Prostate gland (tissue), 2 donors: ENCODE measurements around the gene NHLH1. TPM values are rescaled to one million over a fixed set of nuclear protein-coding genes. Genes with fewer than 3 reads are reported as not detected.

Source experiments
- DNase-seq: peaks from one replicate; pipeline ENCODE4 v3.0.0-alpha.2; 2019; ENCODE audit warnings: low spot score
- H3K27ac ChIP-seq, 2 donors: fragments of 200-600 bp; sonication (generic); 2 replicates each; pipeline ENCODE4 v1.5.1; 2017 to 2019
- H3K27me3 ChIP-seq: fragments of 200-600 bp; sonication (generic); replicated peaks from 2 replicates; pipeline ENCODE4 v1.5.1; 2019; ENCODE audit not compliant: insufficient read depth
- H3K36me3 ChIP-seq, 2 donors: fragments of 200-600 bp; sonication (generic); 1 replicate in 1 of 2; 2 replicates in 1 of 2; pipeline versions ENCODE4 v1.5.1 to v1.8.1; 2017 to 2019
- H3K4me1 ChIP-seq: fragments of 200-600 bp; sonication (generic); replicated peaks from 2 replicates; pipeline ENCODE4 v1.5.1; 2019
- H3K4me3 ChIP-seq, 2 donors: fragments of 200-600 bp; sonication (generic); 2 replicates each; pipeline ENCODE4 v1.5.1; 2017 to 2019
- H3K9me3 ChIP-seq: fragments of 200-600 bp; sonication (generic); 2 replicates; pipeline ENCODE4 v1.5.1; 2017
- POLR2A ChIP-seq: fragments of 450-650 bp; IDR thresholded peaks from one replicate; pipeline ENCODE4 v1.6.1; 2016; ENCODE audit warnings: antibody characterized with exemption, mild to moderate bottlenecking
- POLR2AphosphoS5 ChIP-seq: sonication (generic); formaldehyde crosslinking; IDR thresholded peaks from one replicate; pipeline ENCODE4 v1.6.1; 2017; ENCODE audit warnings: antibody characterized with exemption
- WGBS: methylation state at CpG from one replicate; pipeline ENCODE4 v1.1.5; 2018; 5-methylcytosine and 5-hydroxymethylcytosine counted together
- intact Hi-C: fragments of 100-400 bp; cut with DNase I; formaldehyde crosslinking; loops from one replicate; pipeline ENCODE4 v1.14.2; 2022
- total RNA-seq, 2 donors: library from RNA; depleted of rRNA; stranded (reverse); fragments of >200 nt; gene quantifications; one replicate each; pipeline ENCODE4 v1.1.0, GENCODE V29; 2016
- TF ChIP-seq, protein P1 (sequence below), 4 experiments: fragments of 200-600 bp in 2 of 4; fragments of 450-650 bp in 2 of 4; sonication (generic) in 2 of 4; IDR thresholded peaks; 1 replicate in 3 of 4; 2 replicates in 1 of 4; pipeline ENCODE4 v1.5.1; 2016 to 2019; ENCODE audit warnings: antibody characterized with exemption in 4 of 4, mild to moderate bottlenecking in 2 of 4, moderate library complexity in 2 of 4

Gene NHLH1
- total RNA-seq, 2 donors from 2014 or later, result not detected

DNA sequence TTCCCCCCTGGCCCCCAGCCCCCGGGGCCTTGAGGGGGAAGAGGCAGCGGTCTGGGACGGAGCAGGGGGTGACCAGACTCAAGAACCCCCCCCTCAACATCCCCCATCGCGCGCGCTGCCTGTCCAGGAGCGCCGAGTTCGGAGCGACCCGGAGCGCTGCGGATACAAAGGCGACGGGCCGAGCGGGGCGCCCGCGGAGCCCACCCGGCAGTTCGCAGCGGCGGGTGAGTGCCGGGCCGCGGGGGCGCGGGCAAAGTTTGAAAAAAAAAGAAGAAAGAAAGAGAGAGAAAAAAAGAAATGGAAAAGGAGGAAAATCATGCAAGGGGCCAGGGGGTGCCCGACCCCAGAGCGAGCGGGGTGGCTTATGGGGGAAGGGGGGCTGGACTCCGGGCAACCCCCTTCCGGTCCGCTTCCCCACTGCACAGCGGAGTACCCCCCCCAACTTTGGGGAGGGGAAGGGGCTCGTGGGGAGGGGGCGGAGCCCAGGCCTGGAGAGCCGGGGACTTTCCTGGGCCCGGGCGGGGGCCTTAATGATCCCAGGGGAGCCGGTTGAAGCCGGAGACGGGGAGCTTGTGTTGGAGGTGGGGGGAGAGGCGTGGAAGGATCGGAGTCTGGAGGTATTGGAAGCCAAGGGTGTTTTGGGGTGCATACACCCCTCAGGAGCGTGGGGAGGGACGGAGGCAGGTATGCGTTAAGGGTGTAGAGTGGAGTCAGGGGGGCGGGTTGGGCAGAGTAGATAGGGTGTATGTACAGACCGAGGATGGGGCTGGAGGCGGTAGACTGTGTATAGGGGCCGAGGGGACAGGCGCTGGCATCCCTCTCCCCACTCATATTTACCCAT, 34.0 kb downstream of the NHLH1 start:
- H3K4me3 ChIP-seq, result peak overlapping the region; percentile 82 to 91
- DNase-seq, result peak; percentile 31
- TF ChIP-seq POLR2A, result no peak
- TF ChIP-seq, protein P1, sequence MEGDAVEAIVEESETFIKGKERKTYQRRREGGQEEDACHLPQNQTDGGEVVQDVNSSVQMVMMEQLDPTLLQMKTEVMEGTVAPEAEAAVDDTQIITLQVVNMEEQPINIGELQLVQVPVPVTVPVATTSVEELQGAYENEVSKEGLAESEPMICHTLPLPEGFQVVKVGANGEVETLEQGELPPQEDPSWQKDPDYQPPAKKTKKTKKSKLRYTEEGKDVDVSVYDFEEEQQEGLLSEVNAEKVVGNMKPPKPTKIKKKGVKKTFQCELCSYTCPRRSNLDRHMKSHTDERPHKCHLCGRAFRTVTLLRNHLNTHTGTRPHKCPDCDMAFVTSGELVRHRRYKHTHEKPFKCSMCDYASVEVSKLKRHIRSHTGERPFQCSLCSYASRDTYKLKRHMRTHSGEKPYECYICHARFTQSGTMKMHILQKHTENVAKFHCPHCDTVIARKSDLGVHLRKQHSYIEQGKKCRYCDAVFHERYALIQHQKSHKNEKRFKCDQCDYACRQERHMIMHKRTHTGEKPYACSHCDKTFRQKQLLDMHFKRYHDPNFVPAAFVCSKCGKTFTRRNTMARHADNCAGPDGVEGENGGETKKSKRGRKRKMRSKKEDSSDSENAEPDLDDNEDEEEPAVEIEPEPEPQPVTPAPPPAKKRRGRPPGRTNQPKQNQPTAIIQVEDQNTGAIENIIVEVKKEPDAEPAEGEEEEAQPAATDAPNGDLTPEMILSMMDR (IDR thresholded peaks at IDR 0.05), result no peak
- TF ChIP-seq POLR2AphosphoS5, result no peak
- WGBS, result 3% methylated on average over 48 of the region's 55 CpGs
- H3K9me3 ChIP-seq, result no peaks in the 10 kb centered on the region
- no peaks in the 10 kb centered on the region for H3K27me3 ChIP-seq
- intact Hi-C loops, result no loop called here
- peak overlapping the region; percentile 81 to 83 for H3K27ac ChIP-seq
- peaks cover 3% of the 10 kb centered on the region for H3K4me1 ChIP-seq
- no peaks in the 10 kb centered on the region for H3K36me3 ChIP-seq

DNA sequence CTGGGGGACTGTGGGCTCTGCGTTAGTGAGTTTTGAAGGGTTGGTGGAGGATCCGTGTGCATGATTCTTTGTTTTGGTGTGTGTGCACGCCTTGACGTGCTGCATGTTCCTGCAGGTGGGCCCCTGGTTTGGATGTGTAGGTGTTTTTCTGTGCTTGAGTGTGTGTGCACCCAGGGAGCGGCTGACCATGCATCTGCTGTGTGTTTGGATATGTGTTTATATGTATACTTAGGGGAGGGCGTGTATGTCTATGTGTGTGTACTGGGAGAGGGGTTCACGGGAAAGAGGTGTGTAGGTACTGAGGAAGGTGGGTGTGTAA, 34.6 kb downstream of the NHLH1 start:
- TF ChIP-seq, protein P1 (IDR thresholded peaks at IDR 0.05), result no peak
- TF ChIP-seq POLR2AphosphoS5 (no peak), POLR2A (no peak)
- H3K4me3 ChIP-seq, result peak overlapping the region; percentile 82 to 91
- 17% methylated on average over 7 of the region's 7 CpGs for WGBS
- no peaks in the 10 kb centered on the region for H3K9me3 ChIP-seq
- H3K27ac ChIP-seq, result peak overlapping the region; percentile 81 to 83
- DNase-seq, result no peak
- H3K36me3 ChIP-seq, result no peaks in the 10 kb centered on the region
- intact Hi-C loops, result no loop called here
- no peaks in the 10 kb centered on the region for H3K27me3 ChIP-seq
- peaks cover 3% of the 10 kb centered on the region for H3K4me1 ChIP-seq

DNA sequence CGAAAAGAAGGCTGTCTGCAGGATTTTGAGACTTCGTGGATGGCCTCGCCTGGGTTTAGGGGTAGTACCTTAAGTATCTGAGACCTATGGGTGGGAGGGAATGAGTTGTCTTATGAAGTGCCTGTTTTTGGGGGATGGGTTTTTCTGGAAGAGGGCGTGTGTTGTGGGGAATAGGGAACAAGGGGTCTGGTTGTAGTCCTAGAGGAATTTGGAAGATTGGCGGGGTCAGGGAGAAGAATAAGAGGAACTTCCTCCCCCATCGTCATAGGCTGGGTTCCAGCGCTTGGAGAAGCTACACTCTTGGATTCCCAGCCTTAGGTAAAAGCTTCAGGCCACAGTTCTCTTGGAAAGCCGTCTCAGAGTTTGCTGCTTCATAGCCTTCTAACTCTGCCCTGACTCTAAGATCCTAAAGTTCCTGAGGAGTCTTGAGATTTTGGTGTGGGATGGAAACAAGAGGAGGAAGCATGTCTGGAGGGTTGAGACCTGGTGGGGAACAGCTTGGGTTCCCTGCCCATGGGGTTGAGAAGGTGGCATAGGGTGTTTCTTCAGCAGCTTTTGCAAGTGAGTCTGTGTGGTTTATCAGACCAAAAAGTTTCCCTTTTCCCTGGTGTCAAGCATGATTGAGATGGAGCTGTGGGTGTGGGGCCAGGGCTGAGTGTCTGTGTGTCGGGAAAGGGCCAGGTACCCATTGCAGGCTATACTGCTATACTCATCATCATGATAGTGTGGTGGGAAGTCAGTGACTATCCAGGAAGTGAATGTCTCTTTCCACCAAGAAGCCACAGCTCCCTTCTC, 35.3 kb downstream of the NHLH1 start:
- no peaks in the 10 kb centered on the region for H3K9me3 ChIP-seq
- H3K36me3 ChIP-seq, result no peaks in the 10 kb centered on the region
- peaks cover 3% of the 10 kb centered on the region for H3K4me1 ChIP-seq
- DNase-seq, result no peak
- H3K4me3 ChIP-seq, result peak overlapping the region in 1 of 2 donors; percentile 91
- TF ChIP-seq, protein P1 (IDR thresholded peaks at IDR 0.05), result no peak
- intact Hi-C loops, result no loop called here
- H3K27me3 ChIP-seq, result no peaks in the 10 kb centered on the region
- peak overlapping the region in 1 of 2 donors; percentile 83 for H3K27ac ChIP-seq
- WGBS, result 39% methylated on average over 9 of the region's 9 CpGs

DNA sequence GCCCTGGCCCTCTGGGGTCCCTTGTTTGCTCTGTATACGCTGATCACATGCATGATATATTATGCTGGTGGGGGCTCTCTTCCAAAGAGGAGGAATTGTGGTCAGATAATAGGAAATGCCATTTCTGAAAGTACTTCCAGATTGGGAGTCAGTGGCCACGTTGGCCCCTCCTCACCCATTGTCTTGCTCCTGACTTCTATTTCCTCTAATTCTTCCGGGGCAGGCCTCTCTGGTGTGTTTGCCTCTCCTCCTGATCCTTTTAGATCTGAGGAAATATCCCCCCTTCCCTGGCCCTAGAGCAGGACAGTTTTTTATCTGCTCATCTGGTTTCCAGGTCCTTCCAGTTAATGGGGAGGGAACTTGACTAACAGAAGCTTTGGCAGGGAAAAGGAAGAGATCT, 36.4 kb downstream of the NHLH1 start:
- intact Hi-C loops, result no loop called here
- WGBS, result 49% methylated on average over 3 of the region's 3 CpGs

More for the DNA sequence above, 36.4 kb downstream of the NHLH1 start:
- TF ChIP-seq POLR2AphosphoS5, result no peak
- TF ChIP-seq, protein P1 (IDR thresholded peaks at IDR 0.05), result no peak
- TF ChIP-seq POLR2A, result no peak
- no peak for DNase-seq
- H3K4me3 ChIP-seq, result no peak overlapping the region
- no peak overlapping the region for H3K27ac ChIP-seq
- H3K4me1 ChIP-seq, result peaks cover 3% of the 10 kb centered on the region
- H3K36me3 ChIP-seq, result no peaks in the 10 kb centered on the region
- H3K9me3 ChIP-seq, result no peaks in the 10 kb centered on the region
- no peaks in the 10 kb centered on the region for H3K27me3 ChIP-seq
